HEK293T (cell line): ENCODE data around the gene STEAP3.

Source experiments
- CTBP1 ChIP-seq: fragments of 450-650 bp; IDR thresholded peaks from 2 replicates; pipeline ENCODE4 v1.6.1; 2016; ENCODE audit warnings: borderline replicate concordance
- ELF4 ChIP-seq: fragments of 450-650 bp; IDR thresholded peaks from 2 replicates; pipeline ENCODE4 v1.6.1; 2017; ENCODE audit warnings: antibody characterized with exemption
- FOXA1 ChIP-seq: fragments of 450-650 bp; IDR thresholded peaks from 2 replicates; pipeline ENCODE4 v1.6.1; 2016; ENCODE audit warnings: mild to moderate bottlenecking
- FOXK2 ChIP-seq: fragments of 450-650 bp; IDR thresholded peaks from 2 replicates; pipeline ENCODE4 v1.6.1; 2016; ENCODE audit warnings: mild to moderate bottlenecking
- FOXM1 ChIP-seq: fragments of 450-650 bp; IDR thresholded peaks from 2 replicates; pipeline ENCODE4 v1.6.1; 2017; ENCODE audit warnings: mild to moderate bottlenecking, borderline replicate concordance
- HDGF ChIP-seq: fragments of 450-650 bp; IDR thresholded peaks from 2 replicates; pipeline ENCODE4 v1.6.1; 2017; ENCODE audit warnings: antibody characterized with exemption, borderline replicate concordance
- L3MBTL2 ChIP-seq: fragments of 450-650 bp; conservative IDR thresholded peaks from 2 replicates; pipeline ENCODE4 v1.6.1; 2016; ENCODE audit warnings: mild to moderate bottlenecking
- LEF1 ChIP-seq: fragments of 450-650 bp; IDR thresholded peaks from 2 replicates; pipeline ENCODE4 v1.6.1; 2017; ENCODE audit warnings: mild to moderate bottlenecking, borderline replicate concordance
- NFRKB ChIP-seq: fragments of 450-650 bp; IDR thresholded peaks from 2 replicates; pipeline ENCODE4 v1.6.1; 2016; ENCODE audit warnings: mild to moderate bottlenecking, moderate library complexity
- SP1 ChIP-seq: fragments of 450-650 bp; IDR thresholded peaks from 2 replicates; pipeline ENCODE4 v1.6.1; 2017
- SUZ12 ChIP-seq: fragments of 450-650 bp; IDR thresholded peaks from 2 replicates; pipeline ENCODE4 v1.6.1; 2016; ENCODE audit warnings: mild to moderate bottlenecking
- TARDBP ChIP-seq: fragments of 450-650 bp; IDR thresholded peaks from 2 replicates; pipeline ENCODE4 v1.6.1; 2016
- ZNF384 ChIP-seq: fragments of 450-650 bp; IDR thresholded peaks from 2 replicates; pipeline ENCODE4 v1.6.1; 2016
- TF ChIP-seq, protein P1 (sequence below): fragments of 450-650 bp; IDR thresholded peaks from 2 replicates; pipeline ENCODE4 v1.6.1; 2016

DNA sequence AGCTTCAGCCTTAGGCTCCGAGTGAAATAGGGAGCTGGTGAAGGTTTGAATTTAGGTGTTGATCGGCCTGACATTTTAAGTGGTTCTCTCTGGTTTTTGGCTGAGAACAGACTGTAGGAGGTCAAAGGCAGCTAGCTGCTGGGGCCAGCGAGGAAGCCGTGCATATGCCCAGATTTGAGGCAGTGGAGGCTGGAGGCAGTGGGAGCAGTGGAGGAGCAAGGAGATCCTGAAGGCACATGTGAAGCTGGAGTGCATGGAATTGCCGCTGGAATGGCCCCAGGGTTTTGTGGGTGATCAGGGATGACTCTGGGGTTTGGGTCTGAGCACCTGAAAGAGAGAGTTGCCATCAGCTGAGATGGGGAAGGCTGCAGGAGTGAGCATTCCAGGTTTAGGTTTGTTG, 25.1 kb downstream of the STEAP3 start:
- no peak for TF ChIP-seq FOXK2
- TF ChIP-seq HDGF = no peak
- TF ChIP-seq FOXM1 = no peak
- no peak for TF ChIP-seq LEF1
- TF ChIP-seq NFRKB = no peak
- no peak for TF ChIP-seq SUZ12
- no peak for TF ChIP-seq CTBP1
- no peak for TF ChIP-seq ZNF384
- TF ChIP-seq SP1 = no peak
- no peak for TF ChIP-seq TARDBP
- no peak for TF ChIP-seq ELF4
- TF ChIP-seq L3MBTL2 = no peak
- TF ChIP-seq, protein P1, sequence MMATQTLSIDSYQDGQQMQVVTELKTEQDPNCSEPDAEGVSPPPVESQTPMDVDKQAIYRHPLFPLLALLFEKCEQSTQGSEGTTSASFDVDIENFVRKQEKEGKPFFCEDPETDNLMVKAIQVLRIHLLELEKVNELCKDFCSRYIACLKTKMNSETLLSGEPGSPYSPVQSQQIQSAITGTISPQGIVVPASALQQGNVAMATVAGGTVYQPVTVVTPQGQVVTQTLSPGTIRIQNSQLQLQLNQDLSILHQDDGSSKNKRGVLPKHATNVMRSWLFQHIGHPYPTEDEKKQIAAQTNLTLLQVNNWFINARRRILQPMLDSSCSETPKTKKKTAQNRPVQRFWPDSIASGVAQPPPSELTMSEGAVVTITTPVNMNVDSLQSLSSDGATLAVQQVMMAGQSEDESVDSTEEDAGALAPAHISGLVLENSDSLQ = no peak
- no peak for TF ChIP-seq FOXA1
